MG63 (cell line): ENCODE data around the gene RRAGD. TPM values are rescaled to one million over a fixed set of nuclear protein-coding genes. Genes with fewer than 3 reads are reported as not detected.
A peak's percentile ranks its signal among the peaks of the same experiment; 100 is the strongest.

Source experiments
- DNase-seq: peaks from one replicate; pipeline ENCODE4 v3.0.0-alpha.2; 2020
- H3K27me3 ChIP-seq: fragments of 250-450 bp; sonication (Bioruptor Pico); 2 replicates; pipeline ENCODE4 v1.5.1; 2020; ENCODE audit warnings: mild to moderate bottlenecking, moderate library complexity
- H3K36me3 ChIP-seq: fragments of 250-450 bp; sonication (Bioruptor Pico); 2 replicates; pipeline ENCODE4 v1.5.1; 2020; ENCODE audit warnings: mild to moderate bottlenecking, moderate library complexity
- H3K4me3 ChIP-seq: fragments of 250-450 bp; sonication (Bioruptor Pico); 2 replicates; pipeline ENCODE4 v1.5.1; 2020; ENCODE audit warnings: mild to moderate bottlenecking, moderate library complexity
- H3K9me3 ChIP-seq: fragments of 250-450 bp; sonication (Bioruptor Pico); 2 replicates; pipeline ENCODE4 v1.5.1; 2020; ENCODE audit warnings: mild to moderate bottlenecking, moderate library complexity
- total RNA-seq: library from RNA; depleted of rRNA; stranded (reverse); fragments of >200 nt; shearing (Covaris generic); gene quantifications from 2 replicates; pipeline ENCODE4 v1.2.3, GENCODE V29; 2014; ENCODE audit warnings: low replicate concordance

Gene RRAGD
- total RNA-seq, 1 experiment from 2014 or later = 1.1 TPM

DNA sequence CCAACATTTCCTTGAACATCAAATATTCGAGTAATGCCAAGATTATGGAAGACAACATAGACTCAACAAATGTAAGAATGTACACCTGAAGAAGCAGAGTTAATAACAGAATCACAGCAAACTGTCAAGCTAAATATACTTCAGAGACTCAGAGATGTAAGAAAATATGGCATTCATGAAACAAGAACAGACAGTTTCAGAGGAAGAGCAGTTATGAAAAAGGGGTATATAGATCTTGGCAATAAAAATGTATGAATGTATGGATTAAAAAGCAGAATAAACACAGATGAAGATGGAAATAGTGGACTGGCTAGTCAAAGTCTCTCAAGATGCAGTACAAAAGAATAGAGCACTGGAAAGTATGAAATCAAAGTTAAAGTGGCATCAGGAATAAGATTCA, 18.4 kb downstream of the RRAGD start:
- no peaks in the 10 kb centered on the region for H3K9me3 ChIP-seq
- no peaks in the 10 kb centered on the region for H3K36me3 ChIP-seq

DNA sequence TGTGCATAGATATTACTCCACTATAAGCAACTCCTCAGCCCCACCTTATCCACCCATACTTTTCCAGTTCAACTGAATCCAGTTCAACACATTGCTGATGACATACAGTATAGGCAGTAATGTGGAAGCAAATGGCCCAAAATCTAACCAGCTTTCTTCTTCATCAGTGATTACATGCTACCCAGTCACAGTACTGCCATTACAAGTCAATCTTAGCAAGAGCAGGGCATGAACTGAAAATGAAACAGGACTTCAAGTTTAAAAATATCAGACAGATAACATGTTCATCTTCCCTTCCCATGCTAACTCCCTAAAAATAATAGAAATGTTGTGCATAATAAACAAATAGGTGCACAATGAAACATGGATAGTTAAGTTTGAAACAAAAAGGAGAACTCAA, 19.2 kb downstream of the RRAGD start:
- DNase-seq = no peak
- 0 out of 2 replicates have a peak, but pooled peaks cover 2% of the 10 kb centered on the region for H3K27me3 ChIP-seq

More for the DNA sequence above, 18.4 kb downstream of the RRAGD start:
- DNase-seq = no peak
- 0 out of 2 replicates have a peak, but pooled peaks cover 2% of the 10 kb centered on the region for H3K27me3 ChIP-seq
- no peak overlapping the region for H3K4me3 ChIP-seq

DNA sequence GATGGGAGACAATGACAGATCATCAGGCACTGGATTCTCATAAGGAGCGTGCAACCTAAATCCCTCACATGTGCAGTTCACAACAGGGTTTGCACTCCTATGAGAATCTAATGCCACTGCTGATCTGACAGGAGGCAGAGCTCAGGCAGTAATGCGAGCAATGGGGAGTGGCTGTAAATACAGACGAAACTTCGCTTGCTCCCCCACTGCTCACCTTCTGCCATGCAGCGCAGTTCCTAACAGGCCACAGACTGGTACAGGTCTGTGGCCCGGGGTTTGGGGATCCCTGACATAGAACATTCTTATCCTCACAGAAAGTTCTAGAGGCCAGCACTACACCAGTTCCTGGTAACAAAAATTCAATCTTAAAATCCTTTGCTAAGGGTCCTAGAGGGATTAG, 23.2 kb downstream of the RRAGD start:
- Histone ChIP-seq H3K4me3 (no peak overlapping the region), H3K27me3 (no peaks in the 10 kb centered on the region), H3K9me3 (no peaks in the 10 kb centered on the region), H3K36me3 (no peaks in the 10 kb centered on the region)
- DNase-seq = no peak

More for the DNA sequence above, 19.2 kb downstream of the RRAGD start:
- no peak overlapping the region for H3K4me3 ChIP-seq
- no peaks in the 10 kb centered on the region for H3K36me3 ChIP-seq
- H3K9me3 ChIP-seq = no peaks in the 10 kb centered on the region

GRCh38 chr6:89387516-89388201, 24.4 kb downstream of the RRAGD start:
- Histone ChIP-seq H3K9me3 (no peaks in the 10 kb centered on the region), H3K27me3 (no peaks in the 10 kb centered on the region), H3K36me3 (no peaks in the 10 kb centered on the region), H3K4me3 (no peak overlapping the region)
- no peak for DNase-seq

GRCh38 chr6:89386917-89387491, 25.1 kb downstream of the RRAGD start:
- Histone ChIP-seq H3K4me3 (no peak overlapping the region), H3K9me3 (no peaks in the 10 kb centered on the region), H3K27me3 (no peaks in the 10 kb centered on the region), H3K36me3 (no peaks in the 10 kb centered on the region)
- no peak for DNase-seq

DNA sequence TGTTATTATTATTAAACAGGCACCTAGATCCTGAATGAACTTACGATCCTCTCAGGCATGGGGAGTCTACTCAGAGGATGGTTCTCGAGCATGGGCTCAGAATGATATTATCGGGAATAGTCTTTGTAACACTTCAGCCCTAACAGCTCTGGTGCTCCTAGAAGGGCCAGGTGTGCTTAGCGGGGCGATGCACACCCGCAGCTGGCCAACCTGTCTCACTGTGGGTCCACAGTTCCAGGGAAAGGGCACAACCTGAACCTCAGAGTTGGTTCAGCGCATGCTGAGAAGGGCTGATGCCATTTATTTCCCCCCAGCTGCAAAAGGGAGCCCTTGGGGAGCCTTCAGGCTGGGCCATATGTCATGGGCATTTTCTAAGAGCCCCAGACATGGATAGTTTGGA, 26.2 kb downstream of the RRAGD start:
- no peak overlapping the region for H3K4me3 ChIP-seq
- H3K9me3 ChIP-seq = no peaks in the 10 kb centered on the region
- no peak for DNase-seq
- no peaks in the 10 kb centered on the region for H3K36me3 ChIP-seq
- no peaks in the 10 kb centered on the region for H3K27me3 ChIP-seq

GRCh38 chr6:89385156-89385667, 26.9 kb downstream of the RRAGD start:
- DNase-seq = no peak
- H3K4me3 ChIP-seq = no peak overlapping the region
- H3K36me3 ChIP-seq = no peaks in the 10 kb centered on the region
- H3K27me3 ChIP-seq = no peaks in the 10 kb centered on the region
- H3K9me3 ChIP-seq = no peaks in the 10 kb centered on the region

DNA sequence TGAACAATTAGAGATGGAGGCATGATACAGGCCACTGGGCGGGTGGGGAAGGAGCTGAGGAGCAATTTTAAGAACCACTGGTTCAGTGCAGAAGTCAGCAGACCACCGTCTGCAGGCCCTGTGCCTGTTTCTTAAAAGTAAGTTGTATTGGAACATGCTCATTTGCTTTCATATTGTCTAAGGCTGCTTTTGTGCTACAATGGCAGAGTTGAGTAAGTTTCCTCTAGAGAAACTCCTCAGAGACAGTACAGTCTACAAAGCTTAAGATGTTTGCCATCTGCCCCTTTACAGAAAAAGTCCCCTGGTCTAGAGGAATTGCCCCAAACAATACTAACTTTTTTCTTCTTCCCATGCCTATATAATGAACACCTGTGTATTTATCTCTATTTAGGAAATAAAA, 31.0 kb downstream of the RRAGD start:
- DNase-seq = no peak
- Histone ChIP-seq H3K36me3 (no peaks in the 10 kb centered on the region), H3K4me3 (no peak overlapping the region), H3K27me3 (no peaks in the 10 kb centered on the region), H3K9me3 (no peaks in the 10 kb centered on the region)

DNA sequence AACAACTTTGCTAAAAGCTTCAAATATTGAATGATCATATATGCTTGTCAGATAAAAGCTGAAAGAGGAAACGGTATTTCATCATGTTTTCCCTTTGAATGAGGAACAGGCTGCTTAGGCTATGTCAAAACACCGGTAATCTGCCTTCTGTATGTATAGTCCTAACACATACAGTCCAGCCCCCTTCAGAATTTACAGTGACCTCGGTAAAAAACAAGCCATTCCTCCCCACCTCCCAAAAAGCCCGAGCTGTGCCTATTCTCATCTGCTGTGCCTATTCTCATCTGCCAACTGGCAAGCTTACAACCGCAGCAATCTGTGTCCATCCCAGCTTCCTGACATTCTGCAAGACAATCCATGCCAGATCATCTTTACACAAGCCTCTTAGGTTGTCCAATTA, 32.8 kb downstream of the RRAGD start:
- H3K4me3 ChIP-seq = no peak overlapping the region
- H3K36me3 ChIP-seq = no peaks in the 10 kb centered on the region
- H3K9me3 ChIP-seq = no peaks in the 10 kb centered on the region
- H3K27me3 ChIP-seq = no peaks in the 10 kb centered on the region
- no peak for DNase-seq

- DNase-seq = no peak
- H3K27me3 ChIP-seq = no peaks in the 10 kb centered on the region
- H3K4me3 ChIP-seq = no peak overlapping the region
- no peaks in the 10 kb centered on the region for H3K9me3 ChIP-seq
- H3K36me3 ChIP-seq = no peaks in the 10 kb centered on the region
Observed at GRCh38 chr6:89378628-89379027, 33.4 kb downstream of the RRAGD start.

DNA sequence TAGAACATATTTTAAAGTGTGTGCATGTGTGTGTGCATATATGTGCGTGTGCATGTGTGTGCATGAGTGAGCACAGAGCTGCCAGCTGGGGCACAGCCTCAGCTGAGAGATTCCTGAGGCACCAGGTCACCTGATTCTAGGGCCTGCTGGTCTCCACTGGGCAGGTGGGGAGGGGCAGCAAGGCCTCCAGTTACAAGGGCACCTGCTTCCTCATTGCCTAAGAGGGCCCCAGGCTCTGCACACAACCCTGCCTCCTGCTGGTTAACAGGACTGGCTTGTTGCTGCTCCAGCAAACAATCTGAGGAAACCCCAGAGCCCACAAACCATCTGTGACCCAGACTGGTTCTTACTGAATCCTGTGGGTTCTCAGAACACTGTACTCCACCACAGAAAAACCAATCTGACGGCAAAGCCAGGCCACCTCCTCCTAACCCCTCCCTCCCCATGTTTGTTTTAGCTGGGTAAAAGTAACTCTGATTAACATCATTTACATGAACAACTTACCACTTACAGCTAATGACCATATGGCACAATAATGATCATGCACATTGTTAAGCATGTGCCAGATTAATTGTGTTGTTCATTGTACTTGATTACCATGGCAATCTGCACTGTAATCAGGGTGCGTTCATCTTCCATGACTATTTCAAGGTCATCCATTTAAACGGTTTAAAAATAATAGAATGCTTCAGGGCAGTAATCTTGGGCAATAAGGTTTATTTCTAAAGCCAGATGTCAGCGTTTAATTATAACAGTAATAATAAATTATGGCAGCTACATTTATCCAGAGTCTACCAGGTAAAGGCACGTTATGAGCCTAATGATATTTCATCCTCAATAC, 36.4 kb downstream of the RRAGD start:
- no peak overlapping the region for H3K4me3 ChIP-seq
- no peaks in the 10 kb centered on the region for H3K27me3 ChIP-seq
- peak; percentile 2 for DNase-seq
- no peaks in the 10 kb centered on the region for H3K36me3 ChIP-seq
- no peaks in the 10 kb centered on the region for H3K9me3 ChIP-seq

- DNase-seq = no peak
- Histone ChIP-seq H3K36me3 (no peaks in the 10 kb centered on the region), H3K9me3 (no peaks in the 10 kb centered on the region), H3K27me3 (no peaks in the 10 kb centered on the region), H3K4me3 (no peak overlapping the region)
Observed at GRCh38 chr6:89372506-89372901, 39.6 kb downstream of the RRAGD start.

- H3K9me3 ChIP-seq = no peaks in the 10 kb centered on the region
Observed at GRCh38 chr6:89371849-89372505, 40.1 kb downstream of the RRAGD start.

GRCh38 chr6:89368999-89369398, 43.1 kb downstream of the RRAGD start:
- H3K27me3 ChIP-seq = no peaks in the 10 kb centered on the region

More at GRCh38 chr6:89371849-89372505, 40.1 kb downstream of the RRAGD start:
- Histone ChIP-seq H3K27me3 (no peaks in the 10 kb centered on the region), H3K4me3 (no peak overlapping the region), H3K36me3 (no peaks in the 10 kb centered on the region)
- peak; percentile 68 for DNase-seq

GRCh38 chr6:89368107-89368506, 44.0 kb downstream of the RRAGD start:
- Histone ChIP-seq H3K9me3 (no peaks in the 10 kb centered on the region), H3K27me3 (no peaks in the 10 kb centered on the region), H3K4me3 (no peak overlapping the region), H3K36me3 (no peaks in the 10 kb centered on the region)
- DNase-seq = peak; percentile 11

More at GRCh38 chr6:89368999-89369398, 43.1 kb downstream of the RRAGD start:
- H3K4me3 ChIP-seq = no peak overlapping the region
- H3K36me3 ChIP-seq = no peaks in the 10 kb centered on the region
- peak; percentile 17 for DNase-seq
- no peaks in the 10 kb centered on the region for H3K9me3 ChIP-seq

GRCh38 chr6:89364586-89364985, 47.5 kb downstream of the RRAGD start:
- H3K27me3 ChIP-seq = no peaks in the 10 kb centered on the region
- H3K36me3 ChIP-seq = no peaks in the 10 kb centered on the region
- H3K4me3 ChIP-seq = no peak overlapping the region
- H3K9me3 ChIP-seq = no peaks in the 10 kb centered on the region
- no peak for DNase-seq

DNA sequence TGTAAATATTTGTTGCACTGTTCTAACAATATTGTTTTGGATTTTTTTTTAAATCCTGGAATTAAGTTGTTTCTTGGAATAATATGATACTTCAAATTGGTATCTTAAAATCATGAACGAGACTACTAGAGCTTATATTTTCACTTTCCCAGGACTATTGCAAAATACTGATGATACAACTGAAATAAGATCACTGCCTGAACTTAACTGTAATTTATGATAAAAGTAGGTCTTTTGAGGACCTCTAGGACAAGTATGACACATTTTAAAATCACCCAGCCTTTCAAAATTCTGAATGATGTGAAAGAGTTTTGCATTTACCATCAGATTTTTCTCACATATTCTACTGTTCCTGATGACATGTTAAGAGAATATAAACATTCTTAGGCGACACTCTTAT, 50.9 kb downstream of the RRAGD start:
- DNase-seq = no peak
- H3K27me3 ChIP-seq = no peaks in the 10 kb centered on the region
- no peak overlapping the region for H3K4me3 ChIP-seq
- H3K36me3 ChIP-seq = no peaks in the 10 kb centered on the region
- H3K9me3 ChIP-seq = no peaks in the 10 kb centered on the region
